Gastroesophageal sphincter (tissue), 4 donors: ENCODE results near the gene RAB6B. TPM values are rescaled to one million over a fixed set of nuclear protein-coding genes. Genes with fewer than 3 reads are reported as not detected.

Experiments used
- ATAC-seq: fragments of 150-250 bp; one replicate; pipeline ENCODE4 v1.9.1; 2016; ENCODE audit warnings: mild to moderate bottlenecking, moderate library complexity
- H3K27ac ChIP-seq, 4 donors: fragments of 200-600 bp; sonication (generic) in 3 of 4; 1 replicate in 3 of 4; 2 replicates in 1 of 4; pipeline ENCODE4 v1.5.1; 2016 to 2019
- H3K27me3 ChIP-seq: fragments of 200-600 bp; sonication (generic); one replicate; pipeline ENCODE4 v1.5.1; 2019
- H3K36me3 ChIP-seq, 2 donors: fragments of 200-600 bp; sonication (generic); one replicate each; pipeline ENCODE4 v1.5.1; 2019; ENCODE audit warnings: control low read depth in 1 of 2
- H3K4me1 ChIP-seq, 3 donors: fragments of 200-600 bp; sonication (generic); 1 replicate in 2 of 3; 2 replicates in 1 of 3; pipeline ENCODE4 v1.5.1; 2016 to 2019; ENCODE audit warnings: control low read depth in 2 of 3
- H3K4me3 ChIP-seq, 2 donors: fragments of 200-600 bp; sonication (generic); one replicate each; pipeline ENCODE4 v1.5.1; 2019; ENCODE audit warnings: mild to moderate bottlenecking in 1 of 2, moderate library complexity in 1 of 2
- H3K9me3 ChIP-seq, 3 donors: fragments of 200-600 bp; sonication (generic); one replicate each; pipeline ENCODE4 v1.5.1; 2017 to 2019; ENCODE audit warnings: control low read depth in 2 of 3
- EP300 ChIP-seq: sonication (generic); formaldehyde crosslinking; IDR thresholded peaks from one replicate; pipeline ENCODE4 v1.6.1; 2017; ENCODE audit warnings: antibody characterized with exemption, mild to moderate bottlenecking
- POLR2A ChIP-seq, 2 donors: fragments of 450-650 bp; IDR thresholded peaks; one replicate each; pipeline ENCODE4 v1.6.1; 2017; ENCODE audit warnings: antibody characterized with exemption in 2 of 2, mild to moderate bottlenecking in 2 of 2, moderate library complexity in 1 of 2
- POLR2AphosphoS5 ChIP-seq: sonication (generic); formaldehyde crosslinking; IDR thresholded peaks from one replicate; pipeline ENCODE4 v1.6.1; 2017; ENCODE audit warnings: antibody characterized with exemption
- WGBS, 2 donors: methylation state at CpG; one replicate each; pipeline ENCODE4 v1.1.5; 2018; ENCODE audit warnings: low coverage in 1 of 2; 5-methylcytosine and 5-hydroxymethylcytosine counted together
- total RNA-seq, 4 donors: library from RNA; depleted of rRNA; stranded (reverse); fragments of >200 nt; gene quantifications; one replicate each; pipeline ENCODE4 v1.1.0, GENCODE V29; 2016
- TF ChIP-seq, protein P1 (sequence below), 4 experiments: fragments of 200-600 bp in 2 of 4; fragments of 450-650 bp in 2 of 4; sonication (generic) in 1 of 4; IDR thresholded peaks; one replicate each; pipeline ENCODE4 v1.5.1; 2017 to 2019; ENCODE audit warnings: antibody characterized with exemption in 4 of 4, mild to moderate bottlenecking in 2 of 4, moderate library complexity in 2 of 4

Gene RAB6B
- total RNA-seq, 4 donors from 2014 or later: 5.0 to 16.1 (median 8.7) TPM

DNA sequence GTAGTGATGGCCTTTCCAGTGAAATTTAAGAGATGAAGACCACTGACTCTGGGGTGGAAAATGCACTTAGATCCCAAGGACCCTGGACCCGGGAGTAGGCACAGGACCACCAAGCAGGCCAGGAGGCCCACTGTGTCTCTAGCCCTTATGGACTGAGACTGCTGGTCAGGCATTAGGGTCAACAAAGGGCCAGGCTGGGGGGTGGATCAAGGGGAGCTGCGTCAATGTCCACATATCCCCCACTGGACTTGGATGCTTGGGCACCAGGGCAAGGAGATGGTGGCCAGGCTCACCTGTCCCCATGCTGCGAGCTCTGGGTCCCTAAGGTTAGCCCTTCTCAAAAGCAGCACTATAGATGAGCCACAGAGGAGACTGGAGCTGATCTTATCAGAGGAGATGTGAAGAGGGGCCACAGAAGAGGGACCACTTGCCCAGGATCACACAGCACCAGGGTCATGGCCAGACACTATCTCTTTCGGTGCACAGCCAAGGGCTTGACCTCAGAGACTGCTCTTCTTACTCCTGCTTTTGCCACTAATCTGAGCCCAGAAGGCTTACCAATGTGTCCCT lies 14.7 kb downstream of the RAB6B start:
- Histone ChIP-seq H3K27ac (no peak overlapping the region), H3K27me3 (no peaks in the 10 kb centered on the region), H3K4me3 (no peak overlapping the region), H3K4me1 (peaks cover 0 to 17% (median 0%) of the 10 kb centered on the region in 3 donors), H3K9me3 (peaks cover 0 to 19% (median 0%) of the 10 kb centered on the region in 3 donors), H3K36me3 (no peaks in the 10 kb centered on the region)
- TF ChIP-seq POLR2A (IDR thresholded peaks at IDR 0.05) (no peak), EP300 (no peak), POLR2AphosphoS5 (no peak)
- no peak for ATAC-seq
- WGBS, 2 donors: 86% methylated on average over 1 of the region's 4 CpGs; no CpG with 5 or more reads in 1 of the 2 donors

DNA sequence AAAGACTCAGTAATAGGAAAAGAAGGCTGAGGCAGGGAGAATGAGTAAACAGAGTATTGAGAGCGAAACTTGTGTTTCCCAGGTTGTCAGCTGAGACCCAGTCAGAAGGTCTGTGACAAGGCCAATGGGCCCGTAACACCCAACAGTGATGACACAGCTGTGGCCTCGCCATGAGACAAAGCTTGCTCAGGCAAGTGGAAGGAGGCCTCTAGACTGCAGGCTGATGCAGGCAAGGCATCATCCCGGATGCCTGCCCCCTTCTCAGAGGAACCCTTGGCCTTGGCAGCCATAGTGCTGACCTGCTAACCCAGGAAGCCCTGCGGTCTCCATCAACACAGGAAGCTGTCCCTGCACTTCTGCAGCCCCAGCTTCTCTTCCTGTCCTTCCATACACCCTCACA lies 15.4 kb downstream of the RAB6B start:
- TF ChIP-seq, protein P1, sequence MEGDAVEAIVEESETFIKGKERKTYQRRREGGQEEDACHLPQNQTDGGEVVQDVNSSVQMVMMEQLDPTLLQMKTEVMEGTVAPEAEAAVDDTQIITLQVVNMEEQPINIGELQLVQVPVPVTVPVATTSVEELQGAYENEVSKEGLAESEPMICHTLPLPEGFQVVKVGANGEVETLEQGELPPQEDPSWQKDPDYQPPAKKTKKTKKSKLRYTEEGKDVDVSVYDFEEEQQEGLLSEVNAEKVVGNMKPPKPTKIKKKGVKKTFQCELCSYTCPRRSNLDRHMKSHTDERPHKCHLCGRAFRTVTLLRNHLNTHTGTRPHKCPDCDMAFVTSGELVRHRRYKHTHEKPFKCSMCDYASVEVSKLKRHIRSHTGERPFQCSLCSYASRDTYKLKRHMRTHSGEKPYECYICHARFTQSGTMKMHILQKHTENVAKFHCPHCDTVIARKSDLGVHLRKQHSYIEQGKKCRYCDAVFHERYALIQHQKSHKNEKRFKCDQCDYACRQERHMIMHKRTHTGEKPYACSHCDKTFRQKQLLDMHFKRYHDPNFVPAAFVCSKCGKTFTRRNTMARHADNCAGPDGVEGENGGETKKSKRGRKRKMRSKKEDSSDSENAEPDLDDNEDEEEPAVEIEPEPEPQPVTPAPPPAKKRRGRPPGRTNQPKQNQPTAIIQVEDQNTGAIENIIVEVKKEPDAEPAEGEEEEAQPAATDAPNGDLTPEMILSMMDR (IDR thresholded peaks at IDR 0.05): no peak
- TF ChIP-seq EP300: no peak
- no peak for TF ChIP-seq POLR2A (IDR thresholded peaks at IDR 0.05)
- TF ChIP-seq POLR2AphosphoS5: no peak
- 85 to 96% methylated on average over 3 to 4 of the region's 5 CpGs for WGBS, 2 donors
- H3K4me3 ChIP-seq: no peak overlapping the region
- ATAC-seq: no peak
- H3K36me3 ChIP-seq: no peaks in the 10 kb centered on the region
- H3K9me3 ChIP-seq: peaks cover 0 to 19% (median 0%) of the 10 kb centered on the region in 3 donors
- no peak overlapping the region for H3K27ac ChIP-seq
- peaks cover 0 to 17% (median 0%) of the 10 kb centered on the region in 3 donors for H3K4me1 ChIP-seq
- no peaks in the 10 kb centered on the region for H3K27me3 ChIP-seq

DNA sequence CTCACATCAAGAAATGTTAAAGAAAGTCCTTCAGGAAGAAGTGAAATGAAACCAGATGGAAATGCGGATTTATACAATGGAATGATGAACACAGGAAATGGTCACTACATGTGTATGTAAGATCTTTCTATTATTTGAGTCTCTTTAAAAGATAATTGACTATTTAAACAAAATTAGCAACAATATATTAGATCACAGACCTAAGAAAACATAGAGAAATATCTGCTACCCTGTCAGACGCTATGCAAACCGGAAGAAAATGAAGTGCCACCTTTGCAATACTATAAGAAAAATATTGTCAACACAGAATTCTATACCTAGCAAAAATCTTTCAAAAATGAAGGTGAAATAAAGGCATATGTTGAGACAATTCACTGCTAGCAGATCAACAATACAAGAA lies 17.2 kb downstream of the RAB6B start:
- peaks cover 0 to 12% (median 0%) of the 10 kb centered on the region in 3 donors for H3K4me1 ChIP-seq
- no peak for TF ChIP-seq POLR2AphosphoS5
- no peak for TF ChIP-seq POLR2A (IDR thresholded peaks at IDR 0.05)
- TF ChIP-seq EP300: no peak
- TF ChIP-seq, protein P1 (IDR thresholded peaks at IDR 0.05): no peak
- peaks cover 0 to 19% (median 0%) of the 10 kb centered on the region in 3 donors for H3K9me3 ChIP-seq
- ATAC-seq: no peak
- 83 to 91% methylated on average over 3 of the region's 3 CpGs for WGBS, 2 donors
- H3K27ac ChIP-seq: no peak overlapping the region
- H3K36me3 ChIP-seq: no peaks in the 10 kb centered on the region
- no peaks in the 10 kb centered on the region for H3K27me3 ChIP-seq
- no peak overlapping the region for H3K4me3 ChIP-seq

DNA sequence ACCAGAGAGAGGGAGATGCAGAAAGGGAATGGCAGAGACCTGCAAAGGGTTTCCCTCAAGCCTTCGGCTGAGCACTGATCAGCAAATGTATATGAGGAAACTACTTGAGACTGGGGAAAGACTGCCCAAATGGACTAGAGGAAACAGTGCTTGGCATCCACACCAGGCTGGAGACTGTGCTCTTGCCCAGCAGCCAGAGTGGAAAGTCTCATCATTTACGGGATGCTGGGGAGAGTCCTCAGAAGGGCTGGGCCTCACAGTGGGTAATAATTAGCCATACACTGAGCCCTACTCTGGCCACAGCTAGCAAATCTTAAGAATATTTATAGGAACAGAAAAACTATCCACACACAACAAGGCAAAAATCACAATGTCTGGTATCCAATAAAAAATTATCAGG lies 18.5 kb downstream of the RAB6B start:
- no peak overlapping the region for H3K27ac ChIP-seq
- H3K9me3 ChIP-seq: peaks cover 0 to 19% (median 0%) of the 10 kb centered on the region in 3 donors
- no peak overlapping the region for H3K4me3 ChIP-seq
- no peaks in the 10 kb centered on the region for H3K36me3 ChIP-seq
- no peak for ATAC-seq
- 75% methylated on average over 1 of the region's 2 CpGs; no CpG with 5 or more reads in 1 of the 2 donors for WGBS, 2 donors
- H3K27me3 ChIP-seq: no peaks in the 10 kb centered on the region
- H3K4me1 ChIP-seq: no peaks in the 10 kb centered on the region
- TF ChIP-seq EP300 (no peak), POLR2A (IDR thresholded peaks at IDR 0.05) (no peak), POLR2AphosphoS5 (no peak)
- TF ChIP-seq, protein P1 (IDR thresholded peaks at IDR 0.05): no peak

DNA sequence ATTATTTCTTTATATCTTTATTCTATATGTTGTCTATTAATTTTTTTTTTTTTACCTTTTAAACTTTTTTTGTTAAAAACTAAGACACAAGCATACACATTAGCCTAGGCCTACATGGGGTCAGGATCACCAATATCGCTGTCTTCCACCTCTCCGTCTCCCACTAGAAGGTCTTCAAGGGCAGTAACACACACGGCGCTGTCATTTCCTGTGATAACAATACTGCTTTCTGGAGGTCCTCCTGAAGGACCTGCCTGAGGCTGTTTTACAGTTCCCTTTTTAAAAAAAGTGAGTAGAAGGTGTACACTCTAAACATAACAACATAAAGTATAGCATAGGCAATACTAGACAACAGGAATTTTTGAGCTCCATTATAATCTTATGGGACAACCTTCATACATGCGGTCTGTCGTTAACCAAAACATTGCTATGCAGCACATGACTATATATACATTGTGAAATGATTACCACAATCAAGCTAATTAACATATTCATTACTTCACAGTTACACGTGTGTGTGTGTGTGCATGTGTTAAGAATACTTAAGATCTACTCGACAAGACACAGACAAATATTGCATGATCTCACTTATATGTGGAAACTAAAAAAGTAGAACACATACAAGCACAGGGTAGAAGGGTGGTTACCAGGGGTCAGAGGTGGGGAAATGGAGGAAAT lies 20.8 kb downstream of the RAB6B start:
- TF ChIP-seq POLR2A (IDR thresholded peaks at IDR 0.05) (no peak), POLR2AphosphoS5 (no peak), EP300 (no peak)
- TF ChIP-seq, protein P1 (IDR thresholded peaks at IDR 0.05): no peak
- Histone ChIP-seq H3K9me3 (peaks cover 0 to 19% (median 0%) of the 10 kb centered on the region in 3 donors), H3K4me3 (no peak overlapping the region), H3K27ac (no peak overlapping the region), H3K27me3 (no peaks in the 10 kb centered on the region), H3K36me3 (no peaks in the 10 kb centered on the region), H3K4me1 (no peaks in the 10 kb centered on the region)
- WGBS, 2 donors: 77 to 92% methylated on average over 2 to 8 of the region's 8 CpGs
- ATAC-seq: no peak
